ENCODE results near the gene KLRB1.
A peak's percentile ranks its signal among the peaks of the same experiment; 100 is the strongest.
"Not testable (repeated sequence)": the region's sequence is repeated elsewhere in the genome, so short reads cannot be mapped to it uniquely, and the experiment has no call there.

Gene KLRB1

DNA sequence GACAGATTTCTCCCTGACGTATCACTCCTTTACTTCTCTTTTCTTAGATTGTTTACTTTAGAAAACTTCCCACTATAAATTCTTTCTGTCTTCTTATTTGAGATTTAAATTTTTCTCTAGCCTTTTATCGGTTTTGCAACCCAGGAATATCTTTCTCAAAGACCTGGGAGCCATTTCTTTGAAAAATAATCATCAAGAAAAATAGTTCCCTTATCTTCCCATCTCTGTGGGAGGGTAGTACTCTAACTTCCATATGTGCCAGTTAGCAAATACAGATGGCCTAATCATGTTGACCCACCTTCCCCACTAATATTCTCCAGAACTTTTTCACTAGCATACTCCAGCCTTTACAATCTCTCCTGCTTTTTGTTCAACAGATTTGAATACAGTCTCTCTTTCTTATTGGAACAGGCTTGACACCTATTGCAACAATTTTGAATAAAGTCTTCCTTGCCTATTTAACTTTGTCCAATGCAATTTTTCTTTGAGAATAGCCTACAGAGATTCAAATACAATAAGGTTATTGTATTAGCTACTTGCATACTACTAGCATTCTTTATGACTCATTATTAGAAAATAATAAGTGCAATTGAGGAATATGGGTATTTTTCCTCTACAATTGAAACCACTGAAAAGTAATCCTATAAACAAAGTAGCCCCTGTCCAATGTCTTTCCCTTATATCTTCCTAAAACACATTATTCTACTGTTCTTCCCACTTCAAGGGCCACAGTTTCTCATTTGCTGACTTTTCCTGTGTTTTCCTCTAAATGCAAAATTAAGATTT, 27.4 kb upstream of the KLRB1 start:
- TF ChIP-seq ZFX (IDR thresholded peaks at IDR 0.05) = no peak
- TF ChIP-seq, protein P1, sequence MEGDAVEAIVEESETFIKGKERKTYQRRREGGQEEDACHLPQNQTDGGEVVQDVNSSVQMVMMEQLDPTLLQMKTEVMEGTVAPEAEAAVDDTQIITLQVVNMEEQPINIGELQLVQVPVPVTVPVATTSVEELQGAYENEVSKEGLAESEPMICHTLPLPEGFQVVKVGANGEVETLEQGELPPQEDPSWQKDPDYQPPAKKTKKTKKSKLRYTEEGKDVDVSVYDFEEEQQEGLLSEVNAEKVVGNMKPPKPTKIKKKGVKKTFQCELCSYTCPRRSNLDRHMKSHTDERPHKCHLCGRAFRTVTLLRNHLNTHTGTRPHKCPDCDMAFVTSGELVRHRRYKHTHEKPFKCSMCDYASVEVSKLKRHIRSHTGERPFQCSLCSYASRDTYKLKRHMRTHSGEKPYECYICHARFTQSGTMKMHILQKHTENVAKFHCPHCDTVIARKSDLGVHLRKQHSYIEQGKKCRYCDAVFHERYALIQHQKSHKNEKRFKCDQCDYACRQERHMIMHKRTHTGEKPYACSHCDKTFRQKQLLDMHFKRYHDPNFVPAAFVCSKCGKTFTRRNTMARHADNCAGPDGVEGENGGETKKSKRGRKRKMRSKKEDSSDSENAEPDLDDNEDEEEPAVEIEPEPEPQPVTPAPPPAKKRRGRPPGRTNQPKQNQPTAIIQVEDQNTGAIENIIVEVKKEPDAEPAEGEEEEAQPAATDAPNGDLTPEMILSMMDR (conservative IDR thresholded peaks at IDR 0.05) = no peak
- H3K27ac ChIP-seq = no peak overlapping the region

DNA sequence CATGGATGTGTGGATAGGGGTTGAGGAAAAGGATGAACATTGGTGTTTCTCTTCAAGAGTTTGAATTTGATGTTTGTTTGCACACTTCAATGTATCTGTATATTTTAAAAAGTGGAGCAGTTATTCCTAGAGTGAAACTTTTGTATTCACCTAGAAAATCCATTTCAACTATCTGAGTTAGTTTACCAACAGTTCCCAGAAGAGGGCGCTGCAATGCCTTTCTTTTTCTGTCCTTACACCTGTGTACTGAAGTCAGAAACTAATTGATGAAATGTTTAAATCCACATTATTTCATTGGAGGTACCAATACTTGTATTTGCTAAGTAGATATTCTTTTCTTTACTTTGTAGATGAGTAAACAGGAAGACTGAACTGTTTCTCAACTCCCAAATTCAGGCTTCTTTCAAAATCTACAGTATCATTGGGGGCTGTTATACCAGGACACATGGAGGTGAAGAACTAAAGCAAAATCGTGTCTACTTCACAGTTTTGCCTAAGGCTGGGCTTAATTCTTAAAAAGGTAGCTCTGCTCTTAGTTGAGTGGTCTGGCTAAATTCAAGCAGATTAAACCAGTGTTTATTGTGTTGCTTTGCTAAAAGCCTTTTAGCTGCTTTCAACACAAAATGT, 26.6 kb upstream of the KLRB1 start:
- no peak overlapping the region for H3K27ac ChIP-seq
- no peak for TF ChIP-seq ZFX (IDR thresholded peaks at IDR 0.05)
- TF ChIP-seq, protein P1 (conservative IDR thresholded peaks at IDR 0.05) = peak; percentile 86

DNA sequence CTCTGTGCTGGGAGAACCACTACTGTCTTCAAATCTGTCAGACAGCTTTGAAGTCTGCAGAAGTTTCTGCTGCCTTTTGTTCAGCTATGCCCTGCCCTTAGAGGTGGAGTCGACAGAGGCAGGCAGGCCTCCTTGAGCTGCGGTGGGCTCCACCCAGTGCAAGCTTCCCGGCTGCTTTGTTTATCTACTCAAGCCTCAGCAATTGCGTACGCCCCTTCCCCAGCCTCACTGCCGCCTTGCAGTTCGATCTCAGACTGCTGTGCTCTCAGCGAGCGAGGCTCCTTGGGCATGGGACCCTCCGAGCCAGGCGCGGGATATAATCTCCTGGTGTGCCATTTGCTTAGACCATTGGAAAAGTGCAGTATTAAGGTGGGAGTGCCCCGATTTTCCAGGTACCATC, 25.1 kb upstream of the KLRB1 start:
- H3K27ac ChIP-seq = no peak overlapping the region
- no peak for TF ChIP-seq ZFX (IDR thresholded peaks at IDR 0.05)
- TF ChIP-seq, protein P1 (conservative IDR thresholded peaks at IDR 0.05) = no peak

DNA sequence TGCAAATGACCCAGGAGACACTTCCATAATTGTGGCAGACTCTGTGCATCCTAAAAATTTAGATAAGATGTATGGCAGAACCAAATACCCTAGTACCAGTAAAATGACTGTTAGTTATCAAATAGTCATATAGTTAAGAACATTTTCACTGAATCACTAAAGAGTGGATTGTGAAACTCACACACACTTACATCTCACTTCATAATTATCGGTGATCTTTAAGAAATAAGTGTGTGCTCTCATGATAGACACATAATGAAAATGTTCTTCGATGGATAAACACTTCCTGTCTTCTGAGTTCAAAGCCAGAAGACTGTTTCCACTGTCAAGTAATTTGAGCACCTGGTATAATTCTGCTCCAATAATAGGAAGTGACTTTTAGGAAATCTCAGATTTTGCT, 19.1 kb upstream of the KLRB1 start:
- no peak for TF ChIP-seq ZFX (IDR thresholded peaks at IDR 0.05)
- TF ChIP-seq, protein P1 (conservative IDR thresholded peaks at IDR 0.05) = no peak
- H3K27ac ChIP-seq = no peak overlapping the region

DNA sequence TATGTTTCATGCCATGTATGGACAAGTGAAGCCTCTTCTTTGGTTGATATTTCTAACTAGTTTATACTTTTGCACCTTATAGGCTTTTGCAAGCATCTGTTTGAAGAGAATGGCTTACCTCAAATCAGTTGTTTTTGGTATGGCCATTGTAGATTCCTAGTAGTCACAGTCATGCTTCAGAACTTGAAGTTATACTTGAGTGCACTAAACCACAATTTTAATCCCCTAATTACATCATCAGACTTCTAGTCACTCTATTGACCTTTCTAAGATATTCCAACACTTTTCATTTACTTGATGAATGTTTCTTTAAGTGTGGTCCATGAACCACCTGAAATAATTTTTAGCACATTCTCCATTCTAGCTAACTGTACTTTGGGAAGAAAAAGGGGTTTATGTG, 18.6 kb upstream of the KLRB1 start:
- no peak overlapping the region for H3K27ac ChIP-seq
- TF ChIP-seq ZFX (IDR thresholded peaks at IDR 0.05) = no peak
- TF ChIP-seq, protein P1 (conservative IDR thresholded peaks at IDR 0.05) = no peak

DNA sequence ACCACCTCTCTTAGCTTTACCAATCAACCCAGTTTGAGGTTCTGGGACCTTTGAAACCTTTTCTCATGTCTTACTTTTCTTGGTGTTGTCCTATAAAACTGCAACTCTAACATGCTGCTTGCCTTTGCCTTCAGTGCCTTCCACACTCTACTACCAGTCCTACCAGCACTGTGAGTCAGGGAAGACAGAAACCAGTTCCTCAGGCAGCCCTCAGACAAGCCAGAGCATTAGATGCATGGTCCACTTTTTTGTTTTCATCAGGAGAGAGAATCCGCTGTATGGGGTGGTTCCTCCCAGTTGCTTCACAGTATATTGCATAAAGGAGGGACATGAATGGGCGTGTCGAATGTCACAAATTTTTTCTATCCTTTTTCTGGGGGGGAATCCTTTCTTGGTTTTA, 17.3 kb upstream of the KLRB1 start:
- no peak for TF ChIP-seq ZFX (IDR thresholded peaks at IDR 0.05)
- TF ChIP-seq, protein P1 (conservative IDR thresholded peaks at IDR 0.05) = no peak
- no peak overlapping the region for H3K27ac ChIP-seq

DNA sequence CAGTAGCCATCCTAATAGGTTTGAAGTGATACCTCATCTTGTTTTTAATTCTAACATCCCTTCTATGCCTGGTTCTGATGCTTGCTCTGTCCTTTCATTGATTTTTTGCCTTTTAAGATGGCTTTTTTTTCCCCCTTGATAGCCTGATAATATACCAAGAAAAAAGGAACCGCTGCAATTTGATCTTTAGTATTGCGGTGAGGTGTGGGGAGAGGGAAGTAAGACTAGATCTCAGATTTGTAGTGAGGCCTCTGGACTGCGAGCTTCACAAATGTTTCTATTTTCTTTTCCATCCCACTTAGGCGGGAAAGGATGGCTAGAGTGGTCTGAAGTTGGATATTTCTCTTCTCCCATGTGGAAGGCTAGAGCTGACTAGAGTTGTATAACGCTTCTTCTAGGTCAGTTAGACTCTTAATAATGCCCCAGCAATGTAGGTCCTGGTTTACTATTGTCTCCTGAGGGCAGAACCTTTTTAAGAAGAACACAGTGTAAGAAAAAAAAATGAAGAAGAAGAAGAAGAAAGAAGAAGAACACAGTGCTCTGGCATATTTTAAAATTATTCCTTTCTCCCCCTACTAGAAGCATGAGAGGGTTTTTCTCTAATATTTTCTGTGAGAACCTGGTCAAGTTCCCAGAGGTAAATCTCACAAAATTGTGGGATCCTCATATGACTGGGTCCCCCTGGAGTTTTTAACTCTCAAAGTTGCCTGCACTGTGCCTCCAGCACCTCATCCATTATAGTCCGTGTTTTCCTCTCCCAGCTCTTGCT, 11.9 kb upstream of the KLRB1 start:
- TF ChIP-seq ZFX (IDR thresholded peaks at IDR 0.05) = no peak
- TF ChIP-seq, protein P1 (conservative IDR thresholded peaks at IDR 0.05) = peak; percentile 16; the same call in 1 of the 2 replicates
- no peak overlapping the region for H3K27ac ChIP-seq

DNA sequence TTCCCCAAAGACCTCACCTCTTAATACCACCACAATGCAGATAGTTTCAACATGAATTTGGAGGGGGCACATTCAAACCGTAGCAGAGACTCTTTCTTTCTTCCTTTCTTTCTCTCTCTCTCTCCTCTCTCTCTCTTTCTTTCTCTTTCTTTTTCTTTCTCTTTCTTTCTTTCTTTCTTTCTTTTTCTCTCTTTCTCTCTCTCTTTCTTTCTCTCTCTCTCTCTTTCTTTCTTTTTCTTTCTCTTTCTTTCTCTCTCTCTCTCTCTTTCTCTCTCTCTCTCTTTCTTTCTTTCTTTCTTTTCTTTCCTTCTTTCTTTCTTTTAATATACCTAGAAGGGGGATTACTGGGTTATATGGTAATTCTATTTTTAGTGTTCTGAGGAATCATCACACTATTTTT, 11.2 kb upstream of the KLRB1 start:
- H3K27ac ChIP-seq = not testable (repeated sequence)
